OCI-LY1 (cell line): ENCODE measurements around the gene PREX1.

ENCODE experiments used
- EZH2 ChIP-seq: fragments of 200-600 bp; sonication (generic), shearing (Covaris generic); IDR thresholded peaks from 2 replicates; pipeline ENCODE4 v1.8.0; 2017; ENCODE audit warnings: borderline replicate concordance, mixed run types, mild to moderate bottlenecking, antibody characterized with exemption, low read length, moderate library complexity, mixed read lengths
- TF ChIP-seq, protein P1 (sequence below): fragments of 200-600 bp; sonication (generic), shearing (Covaris generic); IDR thresholded peaks from 2 replicates; pipeline ENCODE4 v1.5.1; 2017; ENCODE audit warnings: mild to moderate bottlenecking, antibody characterized with exemption, low read length, moderate library complexity, mixed read lengths

DNA sequence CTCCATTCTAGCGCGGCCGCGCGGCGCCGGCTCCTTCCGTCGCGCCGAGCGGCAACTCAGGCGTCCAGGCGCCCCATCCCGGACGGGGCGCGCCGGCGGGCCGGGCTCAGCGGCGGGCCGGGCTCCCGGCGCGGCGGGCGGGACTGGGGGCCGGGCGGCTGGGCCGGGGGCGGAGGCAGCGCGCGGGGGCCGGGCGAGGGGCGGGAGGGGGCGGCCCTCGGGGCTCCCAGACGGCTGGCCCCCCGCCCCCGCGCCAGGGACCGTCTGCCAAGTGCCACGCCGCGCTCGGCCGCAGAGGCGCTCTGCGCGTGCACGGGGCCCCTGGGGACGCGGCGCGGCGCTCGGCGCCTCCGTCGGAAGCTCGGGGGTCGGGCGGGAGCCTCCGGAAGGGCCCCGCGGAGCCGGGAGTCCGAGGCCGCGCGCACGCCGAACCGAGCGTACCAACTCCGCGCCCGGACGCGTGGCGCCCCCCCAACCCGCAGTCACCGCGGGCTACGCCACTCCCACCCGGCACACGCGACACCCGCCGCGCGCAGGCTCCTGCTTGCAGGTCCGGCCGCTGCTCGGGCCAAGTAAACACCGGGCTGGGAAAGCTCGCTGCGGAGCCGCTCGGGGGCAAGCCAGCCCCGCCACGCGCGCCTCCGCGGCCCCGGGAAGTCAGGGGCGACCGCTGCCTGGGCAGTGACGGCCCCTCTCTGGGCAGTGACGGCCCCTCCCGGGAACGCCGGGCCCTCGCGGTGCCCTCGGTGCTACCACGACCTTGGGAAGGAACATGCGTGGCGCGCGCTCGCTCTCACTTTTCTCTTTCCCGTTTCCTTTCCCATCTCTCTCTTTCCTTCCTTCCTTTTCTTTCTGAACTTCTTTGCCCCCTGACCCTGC, at the start of gene PREX1:
- TF ChIP-seq, protein P1, sequence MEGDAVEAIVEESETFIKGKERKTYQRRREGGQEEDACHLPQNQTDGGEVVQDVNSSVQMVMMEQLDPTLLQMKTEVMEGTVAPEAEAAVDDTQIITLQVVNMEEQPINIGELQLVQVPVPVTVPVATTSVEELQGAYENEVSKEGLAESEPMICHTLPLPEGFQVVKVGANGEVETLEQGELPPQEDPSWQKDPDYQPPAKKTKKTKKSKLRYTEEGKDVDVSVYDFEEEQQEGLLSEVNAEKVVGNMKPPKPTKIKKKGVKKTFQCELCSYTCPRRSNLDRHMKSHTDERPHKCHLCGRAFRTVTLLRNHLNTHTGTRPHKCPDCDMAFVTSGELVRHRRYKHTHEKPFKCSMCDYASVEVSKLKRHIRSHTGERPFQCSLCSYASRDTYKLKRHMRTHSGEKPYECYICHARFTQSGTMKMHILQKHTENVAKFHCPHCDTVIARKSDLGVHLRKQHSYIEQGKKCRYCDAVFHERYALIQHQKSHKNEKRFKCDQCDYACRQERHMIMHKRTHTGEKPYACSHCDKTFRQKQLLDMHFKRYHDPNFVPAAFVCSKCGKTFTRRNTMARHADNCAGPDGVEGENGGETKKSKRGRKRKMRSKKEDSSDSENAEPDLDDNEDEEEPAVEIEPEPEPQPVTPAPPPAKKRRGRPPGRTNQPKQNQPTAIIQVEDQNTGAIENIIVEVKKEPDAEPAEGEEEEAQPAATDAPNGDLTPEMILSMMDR = no peak
- TF ChIP-seq EZH2 = no peak
